ENCODE measurements around the gene FYTTD1.

Gene FYTTD1

DNA sequence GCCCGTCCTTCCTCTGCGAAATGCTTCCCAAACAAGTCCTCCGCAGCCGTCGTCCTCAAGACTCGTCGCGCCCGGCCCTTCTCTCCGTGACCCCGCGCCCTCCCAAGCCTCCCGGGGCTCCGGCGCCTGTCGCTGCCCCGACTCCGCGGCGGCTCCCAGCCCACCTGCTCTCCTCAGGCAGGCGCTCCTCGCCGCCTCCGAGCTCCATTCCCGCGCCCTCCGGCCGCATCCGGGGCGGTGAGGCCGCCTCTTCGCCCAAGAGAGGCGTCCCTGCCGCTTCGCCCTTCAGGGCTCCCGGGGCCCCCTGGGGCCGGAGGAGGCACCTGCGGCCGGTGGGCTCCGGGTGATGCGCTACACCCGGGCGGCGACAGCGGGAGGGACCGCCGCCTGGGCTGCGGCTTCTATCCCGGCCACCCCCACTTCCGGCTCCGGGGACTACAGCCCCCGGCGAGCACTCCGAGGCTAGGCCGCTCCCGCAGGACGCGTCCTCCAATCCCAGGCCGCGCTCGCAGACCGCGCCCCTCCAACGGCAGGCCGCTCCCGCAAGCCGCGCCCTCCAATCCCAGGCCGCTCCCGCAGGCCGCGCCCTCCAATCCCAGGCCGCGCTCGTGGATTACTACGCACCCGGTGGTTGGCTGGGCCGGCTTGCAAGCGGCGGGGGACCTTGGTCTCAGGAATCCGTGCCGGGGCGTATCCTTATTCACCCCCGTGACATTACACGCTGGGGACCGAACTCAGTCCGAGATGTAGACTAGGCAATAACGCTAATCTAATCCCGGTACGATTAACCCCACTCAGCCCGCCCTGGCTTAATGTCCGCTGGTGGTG is 13.0 kb upstream of the FYTTD1 start, which contains the start of gene RUBCN:
RUBCN (minus strand) TSS at position 414 of the 828 bp plus-strand sequence; CDS start at position 229, 185 bp downstream.
- ChIA-PET POLR2A (interaction anchor here (0.8 to 1.8 kb wide), 2 partner anchors 12 to 266 kb away, joined by 4 to 6 read pairs; no protein-coding TSS in a partner anchor), CTCF (interaction anchor here (1.0 to 2.2 kb wide), 4 partner anchors 10 to 24 kb away, joined by 4 to 5 read pairs (median 4); partner anchors contain the start of gene FYTTD1)

DNA sequence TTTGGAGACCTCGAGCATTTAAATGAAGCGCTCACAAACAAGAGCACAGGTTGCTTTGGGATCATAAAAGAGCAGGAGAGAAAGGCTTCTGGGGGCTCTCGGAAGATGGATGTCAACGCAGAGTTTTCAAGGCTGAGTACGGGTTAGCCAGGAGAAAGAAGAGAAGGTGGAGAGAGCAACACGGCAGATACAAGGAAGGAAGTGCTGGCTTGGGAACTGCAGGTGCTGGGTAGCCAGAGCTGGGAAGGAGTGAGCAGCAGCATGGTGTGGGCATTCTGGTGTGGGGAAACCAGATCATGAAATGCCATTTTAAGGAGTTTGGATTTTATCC is 12.4 kb upstream of the FYTTD1 start:
- TF ChIP-seq, protein P1, sequence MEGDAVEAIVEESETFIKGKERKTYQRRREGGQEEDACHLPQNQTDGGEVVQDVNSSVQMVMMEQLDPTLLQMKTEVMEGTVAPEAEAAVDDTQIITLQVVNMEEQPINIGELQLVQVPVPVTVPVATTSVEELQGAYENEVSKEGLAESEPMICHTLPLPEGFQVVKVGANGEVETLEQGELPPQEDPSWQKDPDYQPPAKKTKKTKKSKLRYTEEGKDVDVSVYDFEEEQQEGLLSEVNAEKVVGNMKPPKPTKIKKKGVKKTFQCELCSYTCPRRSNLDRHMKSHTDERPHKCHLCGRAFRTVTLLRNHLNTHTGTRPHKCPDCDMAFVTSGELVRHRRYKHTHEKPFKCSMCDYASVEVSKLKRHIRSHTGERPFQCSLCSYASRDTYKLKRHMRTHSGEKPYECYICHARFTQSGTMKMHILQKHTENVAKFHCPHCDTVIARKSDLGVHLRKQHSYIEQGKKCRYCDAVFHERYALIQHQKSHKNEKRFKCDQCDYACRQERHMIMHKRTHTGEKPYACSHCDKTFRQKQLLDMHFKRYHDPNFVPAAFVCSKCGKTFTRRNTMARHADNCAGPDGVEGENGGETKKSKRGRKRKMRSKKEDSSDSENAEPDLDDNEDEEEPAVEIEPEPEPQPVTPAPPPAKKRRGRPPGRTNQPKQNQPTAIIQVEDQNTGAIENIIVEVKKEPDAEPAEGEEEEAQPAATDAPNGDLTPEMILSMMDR (IDR thresholded peaks at IDR 0.05; ENCODE audit: control extremely low read depth, extremely low read depth, low read depth, missing control alignments): no peak
- POLR2A ChIA-PET: no interaction called here
- DNase-seq (ENCODE audit: extremely low spot score): no peak
- CTCF ChIA-PET: interaction anchor here (1.0 to 1.4 kb wide), 2 partner anchors 9 to 13 kb away, joined by 4 read pairs; no protein-coding TSS in a partner anchor

More for the DNA sequence above, 13.0 kb upstream of the FYTTD1 start, which contains the start of gene RUBCN:
- TF ChIP-seq, protein P1 (IDR thresholded peaks at IDR 0.05; ENCODE audit: control extremely low read depth, extremely low read depth, low read depth, missing control alignments): no peak
- peak; percentile 94 for DNase-seq (ENCODE audit: extremely low spot score)

DNA sequence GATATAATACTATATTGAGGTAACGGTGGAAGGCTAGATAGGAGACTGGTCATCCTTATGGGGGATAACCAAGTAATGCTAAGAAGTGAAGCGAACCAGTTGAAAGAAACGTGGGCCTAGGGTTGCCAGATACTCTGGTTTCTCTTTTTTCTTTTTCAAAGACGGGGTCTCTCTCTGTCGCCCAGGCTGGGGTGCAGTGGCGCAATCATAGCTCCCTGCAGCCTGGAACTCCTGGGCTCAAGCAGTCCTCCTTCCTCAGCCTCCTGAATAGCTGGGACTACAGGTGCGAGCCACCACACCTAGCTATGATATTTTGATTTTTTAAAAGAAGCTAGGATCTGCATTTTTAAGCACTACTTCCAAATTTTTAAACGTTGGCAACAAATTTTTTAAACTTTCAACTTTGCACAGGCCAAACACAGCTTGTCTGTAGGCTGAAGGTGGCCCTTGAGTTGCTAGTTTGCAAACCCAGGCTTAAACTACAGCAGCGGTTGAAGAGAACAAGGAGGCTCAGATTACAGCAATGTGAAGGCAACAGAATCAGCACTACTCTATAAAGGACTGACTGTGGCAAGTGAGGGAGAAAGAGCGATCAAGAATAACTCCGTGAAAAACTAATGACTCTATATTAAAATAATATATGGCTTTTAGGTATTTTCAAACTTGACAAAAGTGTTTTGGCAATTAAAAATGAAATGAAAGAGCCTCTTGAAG is 11.8 kb upstream of the FYTTD1 start:
- DNase-seq (ENCODE audit: extremely low spot score): no peak
- CTCF ChIA-PET: interaction anchor here (1.0 to 1.5 kb wide), 3 partner anchors 9 to 12 kb away, joined by 4 to 5 read pairs (median 4); partner anchors contain the start of gene FYTTD1
- POLR2A ChIA-PET: interaction anchor here (1.2 kb wide), 1 partner anchor 11 kb away, joined by 5 read pairs; no protein-coding TSS in a partner anchor
- TF ChIP-seq, protein P1 (IDR thresholded peaks at IDR 0.05; ENCODE audit: control extremely low read depth, extremely low read depth, low read depth, missing control alignments): no peak

DNA sequence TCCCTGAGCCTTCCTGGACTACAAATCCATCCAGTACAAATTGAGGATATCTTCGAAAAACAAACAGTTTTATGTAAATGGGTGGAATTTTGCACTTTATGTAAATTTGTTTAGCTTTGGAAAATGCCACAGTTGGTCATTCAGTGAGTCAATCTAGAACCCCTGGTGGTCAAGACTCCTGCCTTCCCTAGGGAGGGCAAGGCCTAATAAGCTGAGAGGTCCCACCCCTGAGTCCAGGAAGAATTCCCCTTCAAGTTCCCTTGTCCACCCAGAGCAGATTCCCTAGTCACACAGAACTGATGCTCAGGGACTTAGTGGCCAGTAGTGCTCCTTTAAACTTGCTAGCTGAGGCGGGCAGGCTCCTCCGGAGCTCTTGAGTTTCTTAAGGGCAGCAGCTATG is 6.9 kb upstream of the FYTTD1 start:
- no peak for DNase-seq (ENCODE audit: extremely low spot score)
- CTCF ChIA-PET: no interaction called here
- TF ChIP-seq, protein P1 (IDR thresholded peaks at IDR 0.05; ENCODE audit: control extremely low read depth, extremely low read depth, low read depth, missing control alignments): no peak
- POLR2A ChIA-PET: no interaction called here

DNA sequence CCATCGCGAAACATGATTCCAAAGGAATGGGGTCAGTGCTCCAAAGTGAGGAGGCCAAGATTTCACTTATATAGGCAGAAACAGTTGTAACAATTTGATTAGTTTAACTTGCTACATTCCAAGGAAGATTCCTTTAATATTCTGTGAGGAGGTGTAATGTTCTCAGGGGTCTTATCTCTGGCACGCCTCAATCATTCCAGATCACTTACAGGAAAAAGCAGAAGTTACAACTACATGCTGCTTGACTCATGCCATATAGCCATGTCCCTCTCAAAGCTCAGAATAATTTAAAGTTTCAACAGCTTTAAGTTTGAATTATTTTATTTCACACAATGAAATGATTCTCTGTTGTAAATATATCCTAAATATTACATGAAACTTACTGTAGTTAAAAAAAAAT is 3.5 kb upstream of the FYTTD1 start:
- CTCF ChIA-PET: interaction anchor here (0.9 to 1.3 kb wide), 5 partner anchors 9 to 48 kb away, joined by 3 to 4 read pairs (median 3); no protein-coding TSS in a partner anchor
- DNase-seq (ENCODE audit: extremely low spot score): no peak
- POLR2A ChIA-PET: no interaction called here
- TF ChIP-seq, protein P1 (IDR thresholded peaks at IDR 0.05; ENCODE audit: control extremely low read depth, extremely low read depth, low read depth, missing control alignments): no peak

DNA sequence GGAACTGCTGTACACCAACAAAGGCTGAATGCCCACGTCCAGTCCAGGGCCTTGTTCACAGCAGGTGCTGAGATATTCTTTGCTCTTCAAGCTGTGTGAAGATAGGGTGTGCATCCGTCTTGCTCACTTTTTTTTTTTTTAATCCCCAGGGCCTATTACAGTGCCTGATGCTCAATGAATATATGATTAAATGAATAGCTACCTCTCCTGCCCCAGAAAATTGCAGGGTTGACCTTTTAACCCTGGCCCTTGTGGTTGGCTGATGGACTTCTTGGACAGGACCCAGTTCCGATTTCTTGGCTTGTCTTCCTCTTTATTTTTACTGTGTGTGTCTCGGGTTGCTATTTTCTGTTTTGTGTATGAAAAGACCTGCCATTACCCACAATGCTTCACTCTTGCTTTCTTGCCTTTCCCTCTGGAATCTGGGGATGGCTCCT is 2.9 kb upstream of the FYTTD1 start:
- CTCF ChIA-PET: interaction anchor here (0.9 to 1.1 kb wide), 2 partner anchors 9 to 11 kb away, joined by 3 to 4 read pairs; no protein-coding TSS in a partner anchor
- TF ChIP-seq, protein P1 (IDR thresholded peaks at IDR 0.05; ENCODE audit: control extremely low read depth, extremely low read depth, low read depth, missing control alignments): no peak
- POLR2A ChIA-PET: no interaction called here
- DNase-seq (ENCODE audit: extremely low spot score): no peak
